ENCODE results near the gene TSHR. TPM values are rescaled to one million over a fixed set of nuclear protein-coding genes. Genes with fewer than 3 reads are reported as not detected.
"Not testable (repeated sequence)": the region's sequence is repeated elsewhere in the genome, so short reads cannot be mapped to it uniquely, and the experiment has no call there.

TSHR gene
- polyA plus RNA-seq, 4 donors = 0.01 to 0.81 (median 0.12) TPM; not detected in 1

DNA sequence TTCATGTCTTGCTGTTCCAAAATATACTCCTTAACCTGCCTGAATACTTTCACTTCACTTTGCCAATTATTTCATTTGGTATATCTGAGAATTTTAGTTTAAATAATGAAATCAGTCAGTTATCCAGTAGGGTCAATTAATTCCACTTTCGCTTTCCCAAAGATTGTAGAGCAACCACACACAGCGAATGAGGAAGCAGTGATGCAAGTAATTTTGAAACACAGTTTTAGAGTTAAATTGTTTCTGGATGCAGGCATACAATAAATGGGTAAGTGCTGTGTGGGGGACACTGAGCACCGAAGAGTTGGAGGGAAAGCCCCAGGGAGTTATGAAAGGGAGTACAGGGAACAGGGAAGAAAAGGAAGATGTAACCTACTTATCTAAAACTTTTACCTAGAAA, 62.8 kb downstream of the TSHR start:
- Histone ChIP-seq H3K4me1 (ENCODE audit: control insufficient read depth in 3 of 3, insufficient read depth in 2 of 3, low read depth in 1 of 3, low read length in 2 of 3) (no peaks in the 10 kb centered on the region), H3K36me3 (ENCODE audit: control insufficient read depth in 3 of 3, insufficient read depth in 2 of 3, low read depth in 1 of 3, low read length in 3 of 3) (no peaks in the 10 kb centered on the region), H3K9me3 (ENCODE audit: control insufficient read depth in 2 of 2, insufficient read depth in 1 of 2, low read depth in 1 of 2, low read length in 1 of 2) (no peaks in the 10 kb centered on the region), H3K4me3 (ENCODE audit: low read depth in 1 of 3, low read length in 3 of 3) (no peak overlapping the region), H3K27ac (ENCODE audit: low read depth in 1 of 3, low read length in 2 of 3) (no peak overlapping the region), H3K27me3 (ENCODE audit: control insufficient read depth in 3 of 3, insufficient read depth in 3 of 3, low read length in 3 of 3) (no peaks in the 10 kb centered on the region)
- DNase-seq (no peak), FAIRE-seq (no peak)
- WGBS, 3 donors = 49 to 65% (median 54%) methylated on average over 3 of the region's 3 CpGs

DNA sequence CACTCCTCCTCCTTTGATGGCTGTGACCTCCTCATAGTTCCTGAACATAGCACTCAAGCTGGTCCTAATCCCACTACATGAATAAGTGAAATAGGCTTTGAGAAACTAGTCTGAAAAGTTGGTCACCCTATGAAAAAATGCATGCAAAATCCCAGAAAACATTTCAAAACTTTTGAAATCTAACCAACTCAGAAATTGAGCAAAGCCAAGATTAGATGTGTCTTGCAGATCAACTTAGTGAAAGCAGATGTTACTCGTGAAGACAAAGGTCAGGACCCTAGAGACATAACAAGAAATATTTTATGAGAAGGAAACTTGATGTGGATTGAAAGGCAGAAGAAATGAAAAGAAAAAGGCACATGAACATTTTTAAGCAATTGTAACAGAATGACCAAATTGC, 63.3 kb downstream of the TSHR start:
- FAIRE-seq = no peak
- WGBS, 3 donors = 58 to 77% (median 69%) methylated on average over 1 of the region's 1 CpG
- Histone ChIP-seq H3K27me3 (ENCODE audit: control insufficient read depth in 3 of 3, insufficient read depth in 3 of 3, low read length in 3 of 3) (no peaks in the 10 kb centered on the region), H3K4me3 (ENCODE audit: low read depth in 1 of 3, low read length in 3 of 3) (no peak overlapping the region), H3K9me3 (ENCODE audit: control insufficient read depth in 2 of 2, insufficient read depth in 1 of 2, low read depth in 1 of 2, low read length in 1 of 2) (no peaks in the 10 kb centered on the region), H3K36me3 (ENCODE audit: control insufficient read depth in 3 of 3, insufficient read depth in 2 of 3, low read depth in 1 of 3, low read length in 3 of 3) (no peaks in the 10 kb centered on the region), H3K4me1 (ENCODE audit: control insufficient read depth in 3 of 3, insufficient read depth in 2 of 3, low read depth in 1 of 3, low read length in 2 of 3) (no peaks in the 10 kb centered on the region), H3K27ac (ENCODE audit: low read depth in 1 of 3, low read length in 2 of 3) (no peak overlapping the region)
- DNase-seq = no peak

DNA sequence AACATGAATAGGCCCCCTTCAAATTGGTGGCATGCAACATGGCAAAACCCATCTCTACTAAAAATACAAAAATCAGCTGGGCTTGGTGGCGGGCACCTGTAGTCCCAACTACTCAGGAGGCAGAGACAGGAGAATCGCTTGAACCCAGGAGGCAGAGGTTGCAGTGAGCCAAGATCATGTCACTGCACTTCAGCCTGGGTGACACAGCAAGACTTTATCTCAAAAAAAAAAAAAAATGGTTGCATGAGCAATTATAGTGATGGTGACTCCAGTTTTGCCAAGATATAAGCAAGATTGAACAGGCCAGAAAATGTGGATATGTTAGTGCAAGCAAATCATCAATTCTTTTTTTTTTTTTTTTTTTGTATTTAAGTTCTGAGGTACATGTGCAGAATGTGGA, 63.7 kb downstream of the TSHR start:
- H3K27ac ChIP-seq (ENCODE audit: low read depth in 1 of 3, low read length in 2 of 3); DNase-seq; H3K36me3 ChIP-seq (ENCODE audit: control insufficient read depth in 3 of 3, insufficient read depth in 2 of 3, low read depth in 1 of 3, low read length in 3 of 3); FAIRE-seq; H3K4me3 ChIP-seq (ENCODE audit: low read depth in 1 of 3, low read length in 3 of 3); H3K27me3 ChIP-seq (ENCODE audit: control insufficient read depth in 3 of 3, insufficient read depth in 3 of 3, low read length in 3 of 3); H3K9me3 ChIP-seq (ENCODE audit: control insufficient read depth in 2 of 2, insufficient read depth in 1 of 2, low read depth in 1 of 2, low read length in 1 of 2); H3K4me1 ChIP-seq (ENCODE audit: control insufficient read depth in 3 of 3, insufficient read depth in 2 of 3, low read depth in 1 of 3, low read length in 2 of 3): not testable (repeated sequence)
- 94 to 98% (median 96%) methylated on average over 2 of the region's 2 CpGs for WGBS, 3 donors

DNA sequence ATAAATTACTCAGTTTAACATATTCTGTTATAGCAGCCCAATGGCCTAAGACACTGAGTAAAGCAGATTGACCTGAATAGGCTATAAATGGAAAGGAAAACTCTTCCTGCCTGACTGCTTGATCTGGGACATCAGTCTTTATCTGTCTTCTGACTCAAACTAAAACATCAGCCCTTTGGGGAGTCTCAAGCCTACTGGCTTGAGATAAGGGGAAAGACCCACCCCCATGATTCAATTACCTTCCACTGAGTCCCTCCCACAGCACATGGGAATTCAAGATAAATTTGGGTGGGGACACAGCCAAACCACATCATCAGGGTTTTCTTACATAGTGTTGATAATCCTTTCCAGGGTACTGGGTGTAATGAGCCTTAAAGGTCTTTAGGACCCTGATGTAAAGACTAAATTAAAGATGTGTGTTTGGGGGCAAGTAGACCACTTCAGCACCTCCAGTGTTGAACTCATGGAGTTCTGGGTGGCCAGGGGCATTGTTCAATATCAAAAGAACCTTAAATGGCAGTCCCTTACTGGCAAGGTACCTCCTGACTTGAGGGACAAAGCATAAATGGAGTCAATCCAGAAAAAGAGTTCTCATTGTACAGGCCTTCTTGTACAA, 67.8 kb downstream of the TSHR start:
- no peak for DNase-seq
- no peak for FAIRE-seq
- Histone ChIP-seq H3K4me1 (ENCODE audit: control insufficient read depth in 3 of 3, insufficient read depth in 2 of 3, low read depth in 1 of 3, low read length in 2 of 3) (no peaks in the 10 kb centered on the region), H3K27ac (ENCODE audit: low read depth in 1 of 3, low read length in 2 of 3) (no peak overlapping the region), H3K27me3 (ENCODE audit: control insufficient read depth in 3 of 3, insufficient read depth in 3 of 3, low read length in 3 of 3) (no peaks in the 10 kb centered on the region), H3K36me3 (ENCODE audit: control insufficient read depth in 3 of 3, insufficient read depth in 2 of 3, low read depth in 1 of 3, low read length in 3 of 3) (no peaks in the 10 kb centered on the region), H3K4me3 (ENCODE audit: low read depth in 1 of 3, low read length in 3 of 3) (no peak overlapping the region), H3K9me3 (ENCODE audit: control insufficient read depth in 2 of 2, insufficient read depth in 1 of 2, low read depth in 1 of 2, low read length in 1 of 2) (no peaks in the 10 kb centered on the region)

DNA sequence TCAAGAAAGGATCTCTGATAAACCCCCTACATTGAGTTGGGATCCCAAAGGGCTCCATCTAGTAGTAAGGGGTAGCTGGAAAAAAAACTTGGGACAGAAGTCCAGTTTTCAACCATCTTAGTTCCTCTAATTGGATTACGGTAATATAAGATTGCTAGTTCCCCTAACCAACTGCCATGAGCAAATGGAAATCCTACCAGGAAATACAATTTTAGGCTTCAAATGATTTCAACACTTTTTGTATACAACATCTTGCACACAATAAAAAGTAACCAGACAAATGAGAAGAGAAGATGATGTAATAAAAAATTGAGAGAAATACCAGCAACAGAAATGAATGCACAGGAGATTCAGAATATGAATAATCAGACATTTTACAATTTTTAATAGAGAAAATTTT, 73.0 kb downstream of the TSHR start:
- 81 to 97% (median 89%) methylated on average over 1 of the region's 1 CpG for WGBS, 3 donors
- no peak overlapping the region for H3K4me3 ChIP-seq (ENCODE audit: low read depth in 1 of 3, low read length in 3 of 3)
- H3K9me3 ChIP-seq (ENCODE audit: control insufficient read depth in 2 of 2, insufficient read depth in 1 of 2, low read depth in 1 of 2, low read length in 1 of 2) = no peaks in the 10 kb centered on the region
- no peak overlapping the region for H3K27ac ChIP-seq (ENCODE audit: low read depth in 1 of 3, low read length in 2 of 3)
- DNase-seq = no peak
- no peaks in the 10 kb centered on the region for H3K27me3 ChIP-seq (ENCODE audit: control insufficient read depth in 3 of 3, insufficient read depth in 3 of 3, low read length in 3 of 3)
- no peak for FAIRE-seq
- no peaks in the 10 kb centered on the region for H3K4me1 ChIP-seq (ENCODE audit: control insufficient read depth in 3 of 3, insufficient read depth in 2 of 3, low read depth in 1 of 3, low read length in 2 of 3)
- no peaks in the 10 kb centered on the region for H3K36me3 ChIP-seq (ENCODE audit: control insufficient read depth in 3 of 3, insufficient read depth in 2 of 3, low read depth in 1 of 3, low read length in 3 of 3)

DNA sequence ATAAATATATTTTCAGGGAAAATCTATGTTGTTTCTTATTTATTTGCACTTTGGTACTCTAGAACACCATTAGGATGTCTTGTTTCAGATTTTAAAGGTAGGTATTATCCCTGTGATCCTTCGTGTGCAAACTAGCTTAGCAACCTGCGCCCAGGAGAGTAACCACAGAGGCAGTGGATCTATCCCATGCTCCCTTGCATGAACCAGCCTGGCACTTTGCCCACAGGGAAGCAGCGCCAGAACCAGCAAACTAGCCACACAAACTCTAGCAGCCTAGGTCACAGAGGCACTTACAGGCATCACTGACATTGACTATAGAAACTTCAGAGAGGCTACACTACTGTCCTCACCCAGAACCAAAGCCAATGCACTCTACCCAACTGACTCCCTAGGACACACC, 76.1 kb downstream of the TSHR start:
- Histone ChIP-seq H3K9me3 (ENCODE audit: control insufficient read depth in 2 of 2, insufficient read depth in 1 of 2, low read depth in 1 of 2, low read length in 1 of 2) (peaks cover 0 to 2% of the 10 kb centered on the region in 2 donors), H3K4me1 (ENCODE audit: control insufficient read depth in 3 of 3, insufficient read depth in 2 of 3, low read depth in 1 of 3, low read length in 2 of 3) (no peaks in the 10 kb centered on the region), H3K4me3 (ENCODE audit: low read depth in 1 of 3, low read length in 3 of 3) (no peak overlapping the region), H3K27ac (ENCODE audit: low read depth in 1 of 3, low read length in 2 of 3) (no peak overlapping the region), H3K27me3 (ENCODE audit: control insufficient read depth in 3 of 3, insufficient read depth in 3 of 3, low read length in 3 of 3) (no peaks in the 10 kb centered on the region), H3K36me3 (ENCODE audit: control insufficient read depth in 3 of 3, insufficient read depth in 2 of 3, low read depth in 1 of 3, low read length in 3 of 3) (no peaks in the 10 kb centered on the region)
- DNase-seq (no peak), FAIRE-seq (no peak)
- 45 to 61% (median 54%) methylated on average over 3 of the region's 3 CpGs for WGBS, 3 donors

DNA sequence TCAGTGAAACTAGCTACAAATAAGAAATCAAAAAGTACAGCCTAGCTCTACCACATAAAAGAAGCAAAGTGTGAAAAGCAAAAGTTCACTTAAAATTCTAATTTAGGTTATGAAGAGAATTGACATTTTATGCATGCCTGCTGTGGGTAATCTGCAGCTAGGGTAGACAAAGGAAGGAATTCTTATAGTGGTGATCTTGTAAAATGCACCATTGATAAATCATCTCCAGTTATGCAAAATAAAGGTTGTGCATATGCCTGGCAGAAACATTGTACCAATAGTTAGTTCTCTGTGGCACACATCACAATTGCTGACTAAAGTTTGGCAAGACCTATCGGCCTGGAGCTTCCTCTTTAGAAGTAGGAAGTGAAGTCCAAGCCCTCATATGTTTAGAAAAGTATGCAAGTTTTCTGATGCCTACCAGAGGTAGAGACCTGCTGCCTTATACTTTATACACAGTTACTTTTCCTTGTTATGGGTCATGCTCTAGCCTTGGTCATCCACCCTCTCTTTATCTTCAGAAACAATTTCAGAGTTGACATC, 78.3 kb downstream of the TSHR start:
- Histone ChIP-seq H3K9me3 (ENCODE audit: control insufficient read depth in 2 of 2, insufficient read depth in 1 of 2, low read depth in 1 of 2, low read length in 1 of 2) (peaks cover 0 to 2% of the 10 kb centered on the region in 2 donors), H3K27ac (ENCODE audit: low read depth in 1 of 3, low read length in 2 of 3) (no peak overlapping the region), H3K4me3 (ENCODE audit: low read depth in 1 of 3, low read length in 3 of 3) (no peak overlapping the region), H3K27me3 (ENCODE audit: control insufficient read depth in 3 of 3, insufficient read depth in 3 of 3, low read length in 3 of 3) (no peaks in the 10 kb centered on the region), H3K36me3 (ENCODE audit: control insufficient read depth in 3 of 3, insufficient read depth in 2 of 3, low read depth in 1 of 3, low read length in 3 of 3) (no peaks in the 10 kb centered on the region), H3K4me1 (ENCODE audit: control insufficient read depth in 3 of 3, insufficient read depth in 2 of 3, low read depth in 1 of 3, low read length in 2 of 3) (no peaks in the 10 kb centered on the region)
- no peak for FAIRE-seq
- WGBS, 3 donors = 50 to 67% (median 53%) methylated on average over 1 of the region's 1 CpG
- no peak for DNase-seq

DNA sequence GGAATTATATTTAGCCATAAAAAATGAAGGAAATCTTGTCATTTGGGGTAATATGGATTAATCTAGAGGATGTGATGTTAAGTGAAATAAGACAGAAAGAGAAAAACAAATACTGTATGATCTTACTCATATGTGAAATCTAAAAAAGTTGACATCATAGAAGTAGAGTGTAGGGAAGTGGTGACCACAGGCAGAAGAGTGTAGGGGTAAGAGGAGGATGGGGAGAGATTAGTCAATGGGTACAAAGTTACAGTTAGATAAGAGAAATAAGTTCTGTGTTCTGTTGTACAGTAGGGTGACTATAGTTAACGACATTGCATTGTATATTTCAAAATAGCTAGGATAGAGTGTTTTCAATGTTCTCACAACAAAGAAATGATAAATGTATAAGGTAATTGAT, 87.0 kb downstream of the TSHR start:
- H3K4me1 ChIP-seq (ENCODE audit: control insufficient read depth in 3 of 3, insufficient read depth in 2 of 3, low read depth in 1 of 3, low read length in 2 of 3) = no peaks in the 10 kb centered on the region
- no peak overlapping the region for H3K4me3 ChIP-seq (ENCODE audit: low read depth in 1 of 3, low read length in 3 of 3)
- no peak overlapping the region for H3K27ac ChIP-seq (ENCODE audit: low read depth in 1 of 3, low read length in 2 of 3)
- WGBS, 3 donors = 64 to 75% (median 67%) methylated on average over 1 of the region's 1 CpG
- H3K36me3 ChIP-seq (ENCODE audit: control insufficient read depth in 3 of 3, insufficient read depth in 2 of 3, low read depth in 1 of 3, low read length in 3 of 3) = no peaks in the 10 kb centered on the region
- no peak for DNase-seq
- no peaks in the 10 kb centered on the region for H3K9me3 ChIP-seq (ENCODE audit: control insufficient read depth in 2 of 2, insufficient read depth in 1 of 2, low read depth in 1 of 2, low read length in 1 of 2)
- no peaks in the 10 kb centered on the region for H3K27me3 ChIP-seq (ENCODE audit: control insufficient read depth in 3 of 3, insufficient read depth in 3 of 3, low read length in 3 of 3)
- no peak for FAIRE-seq

DNA sequence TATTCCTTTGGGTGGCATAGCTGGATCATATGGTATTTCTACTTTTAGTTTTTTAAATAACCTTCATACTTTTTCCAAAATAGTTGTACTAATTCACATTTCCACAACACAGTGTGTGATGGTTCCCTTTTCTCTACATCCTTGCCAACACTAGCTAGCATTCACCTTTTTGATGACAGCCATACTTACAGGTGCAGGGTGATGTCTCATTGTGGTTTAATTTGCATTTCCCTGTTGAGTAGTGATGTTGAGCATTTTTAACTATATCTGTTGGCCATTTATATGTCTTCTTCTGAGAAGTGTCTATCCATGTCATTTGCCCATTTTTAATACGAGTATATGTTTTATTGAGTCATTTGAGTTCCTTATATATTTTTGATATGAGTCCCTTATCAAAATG, 96.1 kb downstream of the TSHR start:
- Histone ChIP-seq H3K4me1 (ENCODE audit: control insufficient read depth in 3 of 3, insufficient read depth in 2 of 3, low read depth in 1 of 3, low read length in 2 of 3) (no peaks in the 10 kb centered on the region), H3K27ac (ENCODE audit: low read depth in 1 of 3, low read length in 2 of 3) (no peak overlapping the region), H3K27me3 (ENCODE audit: control insufficient read depth in 3 of 3, insufficient read depth in 3 of 3, low read length in 3 of 3) (no peaks in the 10 kb centered on the region), H3K36me3 (ENCODE audit: control insufficient read depth in 3 of 3, insufficient read depth in 2 of 3, low read depth in 1 of 3, low read length in 3 of 3) (no peaks in the 10 kb centered on the region), H3K9me3 (ENCODE audit: control insufficient read depth in 2 of 2, insufficient read depth in 1 of 2, low read depth in 1 of 2, low read length in 1 of 2) (peaks cover 0 to 6% of the 10 kb centered on the region in 2 donors), H3K4me3 (ENCODE audit: low read depth in 1 of 3, low read length in 3 of 3) (no peak overlapping the region)
- DNase-seq (no peak), FAIRE-seq (no peak)
- WGBS, 3 donors = 81 to 83% (median 81%) methylated on average over 1 of the region's 1 CpG
